Osteocyte (in vitro differentiated cells): ENCODE results near the gene PRRT3. TPM values are rescaled to one million over a fixed set of nuclear protein-coding genes. Genes with fewer than 3 reads are reported as not detected.
"Not testable (repeated sequence)": the region's sequence is repeated elsewhere in the genome, so short reads cannot be mapped to it uniquely, and the experiment has no call there.

Experiments used
- DNase-seq: peaks from one replicate; pipeline ENCODE4 v3.0.0; 2021; ENCODE audit warnings: mixed read lengths; ENCODE audit not compliant: unreplicated experiment; ENCODE audit errors: extremely low spot score
- H3K27ac Mint-ChIP-seq: one replicate; pipeline ENCODE4 v1.8.0; 2021; ENCODE audit warnings: mild to moderate bottlenecking, mixed read lengths; ENCODE audit not compliant: unreplicated experiment
- H3K27me3 Mint-ChIP-seq: one replicate; pipeline ENCODE4 v1.8.0; 2021; ENCODE audit warnings: mixed read lengths; ENCODE audit not compliant: unreplicated experiment
- H3K36me3 Mint-ChIP-seq: one replicate; pipeline ENCODE4 v1.8.0; 2021; ENCODE audit warnings: mixed read lengths; ENCODE audit not compliant: unreplicated experiment
- H3K4me1 Mint-ChIP-seq: one replicate; pipeline ENCODE4 v1.8.0; 2021; ENCODE audit warnings: mixed read lengths; ENCODE audit not compliant: unreplicated experiment
- H3K4me3 Mint-ChIP-seq: one replicate; pipeline ENCODE4 v1.8.0; 2021; ENCODE audit warnings: mild to moderate bottlenecking, moderate library complexity, mixed read lengths; ENCODE audit not compliant: unreplicated experiment
- H3K9me3 Mint-ChIP-seq: one replicate; pipeline ENCODE4 v1.8.0; 2021; ENCODE audit warnings: mixed read lengths; ENCODE audit not compliant: unreplicated experiment
- CTCF ChIP-seq: fragments of 200-600 bp; sonication (generic); IDR thresholded peaks from 2 replicates; pipeline ENCODE4 v1.5.0; 2021; ENCODE audit warnings: antibody characterized with exemption, mild to moderate bottlenecking, moderate library complexity
- total RNA-seq: library from RNA; stranded (reverse); gene quantifications from 2 replicates; pipeline ENCODE4 v1.2.1, GENCODE V29; 2021

PRRT3 gene
- total RNA-seq, 1 donor from 2014 or later, result 6.6 TPM

- DNase-seq, result no peak
- Mint-ChIP-seq H3K27me3 (no peaks in the 10 kb centered on the region), H3K4me1 (peaks cover 38% of the 10 kb centered on the region), H3K27ac (no peak overlapping the region), H3K9me3 (no peaks in the 10 kb centered on the region), H3K36me3 (peaks cover 7% of the 10 kb centered on the region), H3K4me3 (no peak overlapping the region)
- TF ChIP-seq CTCF, result no peak
Observed at GRCh38 chr3:9899289-9899791, 52.9 kb downstream of the PRRT3 start.

GRCh38 chr3:9898467-9899241 lies 53.6 kb downstream of the PRRT3 start:
- H3K9me3 Mint-ChIP-seq, result no peaks in the 10 kb centered on the region
- DNase-seq, result no peak
- H3K27me3 Mint-ChIP-seq, result no peaks in the 10 kb centered on the region
- peaks cover 42% of the 10 kb centered on the region for H3K4me1 Mint-ChIP-seq
- no peak overlapping the region for H3K27ac Mint-ChIP-seq
- TF ChIP-seq CTCF, result no peak
- no peak overlapping the region for H3K4me3 Mint-ChIP-seq
- H3K36me3 Mint-ChIP-seq, result peaks cover 13% of the 10 kb centered on the region

GRCh38 chr3:9897408-9898372 lies 54.5 kb downstream of the PRRT3 start:
- no peak for DNase-seq
- H3K27me3 Mint-ChIP-seq, result no peaks in the 10 kb centered on the region
- H3K36me3 Mint-ChIP-seq, result peaks cover 20% of the 10 kb centered on the region
- no peak for TF ChIP-seq CTCF
- no peak overlapping the region for H3K4me3 Mint-ChIP-seq
- peaks cover 39% of the 10 kb centered on the region for H3K4me1 Mint-ChIP-seq
- no peaks in the 10 kb centered on the region for H3K9me3 Mint-ChIP-seq
- H3K27ac Mint-ChIP-seq, result no peak overlapping the region

GRCh38 chr3:9896755-9897407 lies 55.3 kb downstream of the PRRT3 start:
- not testable (repeated sequence) for DNase-seq, H3K9me3 Mint-ChIP-seq, H3K4me3 Mint-ChIP-seq, H3K27me3 Mint-ChIP-seq
- peaks cover 39% of the 10 kb centered on the region for H3K4me1 Mint-ChIP-seq
- peak overlapping the region; percentile 38 for H3K27ac Mint-ChIP-seq
- peaks cover 21% of the 10 kb centered on the region for H3K36me3 Mint-ChIP-seq

GRCh38 chr3:9895715-9896114 lies 56.5 kb downstream of the PRRT3 start:
- not testable (repeated sequence) for H3K27me3 Mint-ChIP-seq, H3K9me3 Mint-ChIP-seq, H3K4me3 Mint-ChIP-seq, H3K27ac Mint-ChIP-seq, DNase-seq
- peaks cover 45% of the 10 kb centered on the region for H3K4me1 Mint-ChIP-seq
- peaks cover 21% of the 10 kb centered on the region for H3K36me3 Mint-ChIP-seq

Other genes with a start within 250 kb of the PRRT3 start
- gene CPNE9, start 248.6 kb downstream of the PRRT3 start, total RNA-seq, result 0.26 TPM in 1 of 2 replicates, not detected in the other
- 18.3 and 23.0 TPM in 2 replicates for gene BRPF1, start 220.7 kb downstream of the PRRT3 start, total RNA-seq
- gene OGG1, start 202.5 kb downstream of the PRRT3 start, total RNA-seq, result 34.8 and 37.9 TPM in 2 replicates
- gene CAMK1, start 182.5 kb downstream of the PRRT3 start, total RNA-seq, result 8.8 and 10.7 TPM in 2 replicates
- gene TADA3, start 159.9 kb downstream of the PRRT3 start, total RNA-seq, result 63.4 and 66.0 TPM in 2 replicates
- gene ARPC4, start 159.3 kb downstream of the PRRT3 start, total RNA-seq, result 140 and 142 TPM in 2 replicates
- gene TTLL3, start 142.1 kb downstream of the PRRT3 start, total RNA-seq, result 53.6 and 54.8 TPM in 2 replicates
- 35.9 and 36.1 TPM in 2 replicates for gene RPUSD3, start 108.4 kb downstream of the PRRT3 start, total RNA-seq
- not detected in 2 replicates for gene CIDEC, start 72.2 kb downstream of the PRRT3 start, total RNA-seq
- gene JAGN1, start 61.8 kb downstream of the PRRT3 start, total RNA-seq, result 28.5 and 31.5 TPM in 2 replicates
- gene IL17RE, start 49.6 kb downstream of the PRRT3 start, total RNA-seq, result 0.89 and 1.4 TPM in 2 replicates
- gene IL17RC, start 35.3 kb downstream of the PRRT3 start, total RNA-seq, result 36.5 and 36.6 TPM in 2 replicates
- 24.8 and 25.3 TPM in 2 replicates for gene CRELD1, start 18.6 kb downstream of the PRRT3 start, total RNA-seq
- 67.1 and 67.7 TPM in 2 replicates for gene EMC3, start 34.4 kb upstream of the PRRT3 start, total RNA-seq
- gene FANCD2, start 74.0 kb upstream of the PRRT3 start, total RNA-seq, result 6.5 and 8.0 TPM in 2 replicates
- gene FANCD2OS, start 155.8 kb upstream of the PRRT3 start, total RNA-seq, result not detected in 2 replicates
- gene BRK1, start 163.3 kb upstream of the PRRT3 start, total RNA-seq, result 140 and 144 TPM in 2 replicates
- 52.2 and 53.0 TPM in 2 replicates for gene VHL, start 189.4 kb upstream of the PRRT3 start, total RNA-seq
- 1.3 and 1.5 TPM in 2 replicates for gene IRAK2, start 212.5 kb upstream of the PRRT3 start, total RNA-seq